ENCODE results near the gene NDUFC1.

DNA sequence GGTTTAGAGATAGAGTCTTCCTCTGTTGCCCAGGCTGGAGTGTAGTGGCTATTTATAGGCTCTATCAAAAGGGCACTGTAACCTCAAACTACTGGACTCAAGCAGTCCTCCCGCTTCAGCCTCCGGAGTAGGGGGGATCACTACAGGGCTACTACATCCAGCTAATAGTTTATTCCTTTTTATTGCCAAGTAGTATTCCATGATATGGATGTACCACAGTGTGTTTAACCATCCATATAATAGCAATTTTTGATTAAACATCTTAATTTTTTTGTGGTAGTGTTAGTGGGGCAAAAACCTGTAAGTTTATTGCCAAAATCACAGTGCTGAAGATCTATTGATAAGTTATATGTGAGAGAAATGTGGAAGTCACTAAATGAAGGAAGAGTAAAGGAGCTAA, 2.6 kb upstream of the NDUFC1 start:
- TF ChIP-seq POLR2A (IDR thresholded peaks at IDR 0.05): no peak
- TF ChIP-seq, protein P1, sequence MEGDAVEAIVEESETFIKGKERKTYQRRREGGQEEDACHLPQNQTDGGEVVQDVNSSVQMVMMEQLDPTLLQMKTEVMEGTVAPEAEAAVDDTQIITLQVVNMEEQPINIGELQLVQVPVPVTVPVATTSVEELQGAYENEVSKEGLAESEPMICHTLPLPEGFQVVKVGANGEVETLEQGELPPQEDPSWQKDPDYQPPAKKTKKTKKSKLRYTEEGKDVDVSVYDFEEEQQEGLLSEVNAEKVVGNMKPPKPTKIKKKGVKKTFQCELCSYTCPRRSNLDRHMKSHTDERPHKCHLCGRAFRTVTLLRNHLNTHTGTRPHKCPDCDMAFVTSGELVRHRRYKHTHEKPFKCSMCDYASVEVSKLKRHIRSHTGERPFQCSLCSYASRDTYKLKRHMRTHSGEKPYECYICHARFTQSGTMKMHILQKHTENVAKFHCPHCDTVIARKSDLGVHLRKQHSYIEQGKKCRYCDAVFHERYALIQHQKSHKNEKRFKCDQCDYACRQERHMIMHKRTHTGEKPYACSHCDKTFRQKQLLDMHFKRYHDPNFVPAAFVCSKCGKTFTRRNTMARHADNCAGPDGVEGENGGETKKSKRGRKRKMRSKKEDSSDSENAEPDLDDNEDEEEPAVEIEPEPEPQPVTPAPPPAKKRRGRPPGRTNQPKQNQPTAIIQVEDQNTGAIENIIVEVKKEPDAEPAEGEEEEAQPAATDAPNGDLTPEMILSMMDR (IDR thresholded peaks at IDR 0.05 in 4 of 5, conservative IDR thresholded peaks at IDR 0.05 in 1 of 5): no peak
